Cardiac fibroblast (primary cell): ENCODE data around the gene ACTR8.

ENCODE experiments used
- DNase-seq, 2 donors: peaks; one replicate each; pipeline versions ENCODE4 v3.0.0 to v3.0.0-alpha.2; 2010; ENCODE audit warnings: low read depth in 2 of 2
- H3K4me3 ChIP-seq, 2 donors: replicated peaks in 1 of 2; 1 replicate in 1 of 2; 2 replicates in 1 of 2; pipeline ENCODE4 v1.5.1; 2011; ENCODE audit warnings: low read depth in 2 of 2, low read length in 2 of 2, mild to moderate bottlenecking in 2 of 2, moderate library complexity in 1 of 2
- CTCF ChIP-seq: IDR thresholded peaks from one replicate; pipeline ENCODE4 v1.5.1; 2011; ENCODE audit warnings: low read depth, mild to moderate bottlenecking, low read length, inconsistent platforms

The ACTR8 gene

GRCh38 chr3:53820756-53821580, 61.0 kb downstream of the ACTR8 start:
- TF ChIP-seq CTCF = no peak
- H3K4me3 ChIP-seq = no peak overlapping the region
- no peak for DNase-seq

GRCh38 chr3:53820084-53820483, 61.9 kb downstream of the ACTR8 start:
- H3K4me3 ChIP-seq = no peak overlapping the region
- TF ChIP-seq CTCF = no peak
- no peak for DNase-seq

GRCh38 chr3:53819163-53819868, 62.6 kb downstream of the ACTR8 start:
- DNase-seq = no peak
- no peak for TF ChIP-seq CTCF

GRCh38 chr3:53818221-53819162, 63.5 kb downstream of the ACTR8 start:
- no peak overlapping the region for H3K4me3 ChIP-seq
- TF ChIP-seq CTCF = no peak
- no peak for DNase-seq

More at GRCh38 chr3:53819163-53819868, 62.6 kb downstream of the ACTR8 start:
- no peak overlapping the region for H3K4me3 ChIP-seq

- DNase-seq = no peak
- TF ChIP-seq CTCF = no peak
- no peak overlapping the region for H3K4me3 ChIP-seq
Measured at GRCh38 chr3:53817809-53818208, 64.1 kb downstream of the ACTR8 start.

GRCh38 chr3:53817211-53817610, 64.7 kb downstream of the ACTR8 start:
- no peak for DNase-seq
- no peak overlapping the region for H3K4me3 ChIP-seq
- TF ChIP-seq CTCF = no peak
